ENCODE results near the gene LMNA. TPM values are rescaled to one million over a fixed set of nuclear protein-coding genes. Genes with fewer than 3 reads are reported as not detected.
A peak's percentile ranks its signal among the peaks of the same experiment; 100 is the strongest.
"Not testable (repeated sequence)": the region's sequence is repeated elsewhere in the genome, so short reads cannot be mapped to it uniquely, and the experiment has no call there.

The LMNA gene
- polyA plus RNA-seq, 3 donors, result 16.5 to 45.5 (median 24.7) TPM

DNA sequence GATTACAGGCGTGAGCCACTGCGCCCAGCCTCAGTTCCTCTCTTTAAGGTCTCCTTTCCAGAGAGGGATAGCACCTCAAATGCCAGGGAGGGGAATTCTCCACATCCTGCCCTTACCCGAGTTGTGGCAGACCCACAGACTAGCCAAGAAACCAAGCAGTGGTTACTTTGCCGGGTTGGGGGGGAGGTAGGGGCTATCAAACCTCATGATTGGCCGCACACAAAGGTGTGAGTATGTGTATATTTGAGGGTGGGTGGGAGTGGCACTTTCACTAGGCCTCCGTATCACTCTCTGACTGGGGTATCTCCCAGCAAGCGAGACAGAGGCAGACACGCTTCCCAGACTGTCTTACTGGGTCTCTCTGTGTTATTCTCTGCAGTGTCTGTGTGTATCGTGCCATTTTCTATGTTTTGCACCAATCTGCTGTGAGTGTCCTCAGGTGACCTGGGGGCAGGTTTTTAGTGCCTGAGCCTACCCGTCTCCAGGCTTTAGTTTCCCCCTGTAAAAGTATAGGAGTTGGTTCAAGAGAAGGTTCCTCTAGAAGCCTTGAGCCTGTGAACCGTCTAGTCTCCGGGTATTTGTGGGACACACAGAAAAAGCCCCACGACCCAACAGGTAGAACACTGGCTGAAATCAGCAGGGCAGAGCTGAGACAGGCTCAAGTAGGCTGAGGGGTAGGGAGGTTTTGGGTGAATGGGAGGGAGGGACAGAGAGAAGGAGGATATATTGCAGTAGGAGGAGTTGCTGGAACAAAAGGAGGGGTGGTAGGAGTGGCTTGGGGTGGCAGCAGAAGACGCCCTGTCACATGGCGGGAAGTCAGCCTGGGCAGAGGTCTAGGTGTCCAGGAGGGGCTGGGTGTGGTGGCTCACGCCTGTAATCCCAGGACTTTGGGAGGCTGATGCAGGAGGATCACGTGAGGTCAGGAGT lies 10.3 kb downstream of the LMNA start:
- no peak overlapping the region for H3K4me2 ChIP-seq (replicated peaks; ENCODE audit: extremely low read depth, low read length, poor library complexity, severe bottlenecking)
- DNase-seq, result peak; percentile 46 to 56 (median 48)
- Mint-ChIP-seq H3K4me3 (peak overlapping the region; percentile 45 to 87), H3K36me3 (peaks cover 13 to 27% of the 10 kb centered on the region in 2 donors), H3K4me1 (peaks cover 81% of the 10 kb centered on the region), H3K27me3 (ENCODE audit: low read depth in 3 of 3) (peaks cover 84 to 97% (median 90%) of the 10 kb centered on the region in 3 donors), H3K27ac (peak overlapping the region; percentile 60 to 94 (median 90)), H3K9me3 (peaks cover 0 to 23% (median 7%) of the 10 kb centered on the region in 7 donors)
- H4K20me1 ChIP-seq (ENCODE audit: insufficient read depth, low read length), result peaks cover 37% of the 10 kb centered on the region
- H3K27me3 ChIP-seq (ENCODE audit: control insufficient read depth in 2 of 2, insufficient read depth in 2 of 2, low read length in 2 of 2), result peaks cover 56 to 91% of the 10 kb centered on the region in 2 donors
- no peaks in the 10 kb centered on the region for H3K79me2 ChIP-seq (ENCODE audit: insufficient read depth, low read length)
- peak overlapping the region; percentile 53 for H3K9ac ChIP-seq (ENCODE audit: insufficient read depth, low read length, poor library complexity, severe bottlenecking)
- H3K4me3 ChIP-seq (replicated peaks in 1 of 3; ENCODE audit: low read depth in 2 of 3, low read length in 3 of 3), result no peak overlapping the region
- 56% methylated on average over 13 of the region's 17 CpGs for WGBS (ENCODE audit: insufficient coverage)
- no peak overlapping the region for H2AFZ ChIP-seq (ENCODE audit: insufficient read depth, low read depth, low read length, poor library complexity, severe bottlenecking)
- intact Hi-C loops (cut with micrococcal nuclease), result no loop called here
- H3K27ac ChIP-seq (ENCODE audit: low read depth in 1 of 2, low read length in 2 of 2), result no peak overlapping the region
- H3K4me1 ChIP-seq (ENCODE audit: control insufficient read depth in 1 of 2, insufficient read depth in 2 of 2, low read length in 2 of 2), result peaks cover 71 to 79% of the 10 kb centered on the region in 2 donors
- H3K9me3 ChIP-seq (replicated peaks in 1 of 2; ENCODE audit: control insufficient read depth in 1 of 2, insufficient read depth in 1 of 2, low read length in 2 of 2), result peaks cover 3 to 11% of the 10 kb centered on the region in 2 donors
- TF ChIP-seq, protein P1, sequence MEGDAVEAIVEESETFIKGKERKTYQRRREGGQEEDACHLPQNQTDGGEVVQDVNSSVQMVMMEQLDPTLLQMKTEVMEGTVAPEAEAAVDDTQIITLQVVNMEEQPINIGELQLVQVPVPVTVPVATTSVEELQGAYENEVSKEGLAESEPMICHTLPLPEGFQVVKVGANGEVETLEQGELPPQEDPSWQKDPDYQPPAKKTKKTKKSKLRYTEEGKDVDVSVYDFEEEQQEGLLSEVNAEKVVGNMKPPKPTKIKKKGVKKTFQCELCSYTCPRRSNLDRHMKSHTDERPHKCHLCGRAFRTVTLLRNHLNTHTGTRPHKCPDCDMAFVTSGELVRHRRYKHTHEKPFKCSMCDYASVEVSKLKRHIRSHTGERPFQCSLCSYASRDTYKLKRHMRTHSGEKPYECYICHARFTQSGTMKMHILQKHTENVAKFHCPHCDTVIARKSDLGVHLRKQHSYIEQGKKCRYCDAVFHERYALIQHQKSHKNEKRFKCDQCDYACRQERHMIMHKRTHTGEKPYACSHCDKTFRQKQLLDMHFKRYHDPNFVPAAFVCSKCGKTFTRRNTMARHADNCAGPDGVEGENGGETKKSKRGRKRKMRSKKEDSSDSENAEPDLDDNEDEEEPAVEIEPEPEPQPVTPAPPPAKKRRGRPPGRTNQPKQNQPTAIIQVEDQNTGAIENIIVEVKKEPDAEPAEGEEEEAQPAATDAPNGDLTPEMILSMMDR (IDR thresholded peaks at IDR 0.05), result no peak
- no peaks in the 10 kb centered on the region for H3K36me3 ChIP-seq (replicated peaks in 1 of 2; ENCODE audit: control insufficient read depth in 1 of 2, insufficient read depth in 2 of 2, low read length in 2 of 2)

DNA sequence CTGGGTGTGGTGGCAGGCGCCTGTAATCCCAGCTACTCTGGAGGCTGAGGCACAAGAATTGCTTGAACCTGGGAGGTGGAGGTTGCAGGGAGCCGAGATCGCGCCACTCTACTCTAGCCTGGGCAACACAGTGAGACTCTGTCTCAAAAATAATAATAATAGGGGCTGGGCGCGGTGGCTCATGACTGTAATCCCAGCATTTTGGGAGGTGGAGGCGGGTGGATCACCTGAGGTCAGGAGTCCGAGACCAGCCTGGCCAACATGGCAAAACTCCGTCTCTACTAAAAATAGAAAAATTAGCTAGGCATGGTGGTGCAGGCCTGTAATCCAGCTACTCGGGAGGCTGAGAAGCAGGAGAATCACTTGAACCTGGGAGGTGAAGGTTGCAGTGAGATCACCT lies 11.0 kb downstream of the LMNA start:
- H2AFZ ChIP-seq (ENCODE audit: insufficient read depth, low read depth, low read length, poor library complexity, severe bottlenecking); H3K9ac ChIP-seq (ENCODE audit: insufficient read depth, low read length, poor library complexity, severe bottlenecking); H3K79me2 ChIP-seq (ENCODE audit: insufficient read depth, low read length); DNase-seq; H3K27ac ChIP-seq (ENCODE audit: low read depth in 1 of 2, low read length in 2 of 2); H3K36me3 ChIP-seq (replicated peaks in 1 of 2; ENCODE audit: control insufficient read depth in 1 of 2, insufficient read depth in 2 of 2, low read length in 2 of 2); H3K4me2 ChIP-seq (replicated peaks; ENCODE audit: extremely low read depth, low read length, poor library complexity, severe bottlenecking); H3K4me3 ChIP-seq (replicated peaks in 1 of 3; ENCODE audit: low read depth in 2 of 3, low read length in 3 of 3); intact Hi-C loops (cut with micrococcal nuclease): not testable (repeated sequence)
- WGBS (ENCODE audit: insufficient coverage), result 98% methylated on average over 8 of the region's 10 CpGs
- Mint-ChIP-seq H3K4me3 (peak overlapping the region; percentile 45 to 87), H3K27ac (peak overlapping the region; percentile 60 to 94 (median 90)), H3K27me3 (ENCODE audit: low read depth in 3 of 3) (peaks cover 82 to 97% (median 90%) of the 10 kb centered on the region in 3 donors), H3K4me1 (peaks cover 78% of the 10 kb centered on the region), H3K9me3 (peaks cover 0 to 22% (median 7%) of the 10 kb centered on the region in 7 donors), H3K36me3 (peaks cover 10 to 25% of the 10 kb centered on the region in 2 donors)
- Histone ChIP-seq H3K4me1 (ENCODE audit: control insufficient read depth in 1 of 2, insufficient read depth in 2 of 2, low read length in 2 of 2) (peaks cover 66 to 76% of the 10 kb centered on the region in 2 donors), H3K9me3 (replicated peaks in 1 of 2; ENCODE audit: control insufficient read depth in 1 of 2, insufficient read depth in 1 of 2, low read length in 2 of 2) (peaks cover 3 to 11% of the 10 kb centered on the region in 2 donors), H4K20me1 (ENCODE audit: insufficient read depth, low read length) (peaks cover 33% of the 10 kb centered on the region), H3K27me3 (ENCODE audit: control insufficient read depth in 2 of 2, insufficient read depth in 2 of 2, low read length in 2 of 2) (peaks cover 56 to 93% of the 10 kb centered on the region in 2 donors)

Data from CD14-positive monocyte (primary cell).